Keratinocyte (primary cell): ENCODE results near the gene ELAVL2. TPM values are rescaled to one million over a fixed set of nuclear protein-coding genes. Genes with fewer than 3 reads are reported as not detected.

Experiments
- DNase-seq: peaks from one replicate; pipeline ENCODE4 v3.0.0-alpha.2; 2011; ENCODE audit warnings: low read depth, missing footprints, low spot score
- FAIRE-seq: peaks from 2 replicates; lab custom pipeline; 2011; peaks lifted over from hg19 to GRCh38; lab: Jason Lieb, UNC
- H2AFZ ChIP-seq: 2 replicates; pipeline ENCODE4 v1.6.0; 2012; ENCODE audit warnings: low read length, control low read depth, inconsistent platforms; ENCODE audit not compliant: control insufficient read depth
- H3K27ac ChIP-seq: 2 replicates; pipeline ENCODE4 v1.5.1; 2011; ENCODE audit warnings: low read length; ENCODE audit not compliant: control insufficient read depth, insufficient read depth
- H3K27me3 ChIP-seq: 3 replicates; pipeline ENCODE4 v1.6.0; 2011; ENCODE audit warnings: low read length; ENCODE audit not compliant: control insufficient read depth, insufficient read depth; ENCODE audit errors: extremely low read depth
- H3K36me3 ChIP-seq, 2 experiments: 2 replicates in 1 of 2; 3 replicates in 1 of 2; pipeline ENCODE4 v1.5.1; 2011; ENCODE audit warnings: low read length in 2 of 2, mild to moderate bottlenecking in 1 of 2; ENCODE audit not compliant: control insufficient read depth in 2 of 2, insufficient read depth in 2 of 2; ENCODE audit errors: extremely low read depth in 1 of 2
- H3K4me1 ChIP-seq: 3 replicates; pipeline ENCODE4 v1.5.1; 2011; ENCODE audit warnings: low read length; ENCODE audit not compliant: control insufficient read depth, insufficient read depth; ENCODE audit errors: extremely low read depth
- H3K4me2 ChIP-seq: 3 replicates; pipeline ENCODE4 v1.6.0; 2011; ENCODE audit warnings: low read depth, low read length; ENCODE audit not compliant: control insufficient read depth, insufficient read depth; ENCODE audit errors: extremely low read depth
- H3K4me3 ChIP-seq, 3 experiments: fragments of 200-600 bp in 1 of 3; sonication (generic) in 1 of 3; 2 replicates in 2 of 3; 3 replicates in 1 of 3; pipeline ENCODE4 v1.5.1; 2011 to 2016; ENCODE audit warnings: low read length in 3 of 3, mild to moderate bottlenecking in 3 of 3, control low read depth in 2 of 3, inconsistent platforms in 1 of 3, low read depth in 1 of 3, mixed read lengths in 1 of 3, mixed run types in 1 of 3, moderate library complexity in 1 of 3; ENCODE audit not compliant: control insufficient read depth in 2 of 3, insufficient read depth in 2 of 3; ENCODE audit errors: extremely low read depth in 1 of 3
- H3K79me2 ChIP-seq: 2 replicates; pipeline ENCODE4 v1.6.0; 2012; ENCODE audit warnings: low read length; ENCODE audit not compliant: control insufficient read depth, insufficient read depth
- H3K9ac ChIP-seq: 3 replicates; pipeline ENCODE4 v1.6.0; 2011; ENCODE audit warnings: low read length; ENCODE audit not compliant: control insufficient read depth, insufficient read depth; ENCODE audit errors: extremely low read depth
- H3K9me1 ChIP-seq: 3 replicates; pipeline ENCODE4 v1.6.0; 2011; ENCODE audit warnings: low read length; ENCODE audit not compliant: control insufficient read depth, insufficient read depth; ENCODE audit errors: extremely low read depth
- H3K9me3 ChIP-seq: 2 replicates; pipeline ENCODE4 v1.5.1; 2012; ENCODE audit warnings: low read depth, low read length; ENCODE audit not compliant: control insufficient read depth
- H4K20me1 ChIP-seq: 3 replicates; pipeline ENCODE4 v1.6.0; 2011; ENCODE audit warnings: low read length; ENCODE audit not compliant: control insufficient read depth, insufficient read depth; ENCODE audit errors: extremely low read depth
- EZH2 ChIP-seq: IDR thresholded peaks from one replicate; pipeline ENCODE4 v1.6.1; 2012; ENCODE audit warnings: inconsistent platforms, mild to moderate bottlenecking, low read length, moderate library complexity
- dilution Hi-C: fragments of 300-500 bp; cut with MboI; formaldehyde crosslinking; loops from one replicate; pipeline ENCODE4 v1.7.0; 2020; ENCODE audit warnings: low sequenced_read_pairs; ENCODE audit not compliant: extremely low pct_ligation_motif_present
- polyA plus RNA-seq, 5 experiments: library from polyadenylated mRNA; depleted of rRNA in 3 of 5; stranded (reverse) in 3 of 5; stranded (forward) in 1 of 5; unstranded in 1 of 5; fragments of >200 nt; gene quantifications; 1 replicate in 1 of 5; 2 replicates in 3 of 5; 3 replicates in 1 of 5; pipeline versions ENCODE4 v1.2.1 to v1.2.3, GENCODE V29; 2011 to 2012; ENCODE audit warnings: missing spikeins in 2 of 5, low read depth in 1 of 5, low replicate concordance in 1 of 5
- TF ChIP-seq, protein P1 (sequence below), 3 experiments: IDR thresholded peaks in 1 of 3; conservative IDR thresholded peaks in 1 of 3; optimal IDR thresholded peaks in 1 of 3; 2 replicates in 2 of 3; 3 replicates in 1 of 3; pipeline versions ENCODE3 to v1.5.1; 2011; ENCODE audit warnings: low read length in 3 of 3, mild to moderate bottlenecking in 3 of 3, moderate library complexity in 2 of 3, control low read depth in 1 of 3, inconsistent platforms in 1 of 3; ENCODE audit not compliant: insufficient read depth in 2 of 3; ENCODE audit errors: extremely low read depth in 1 of 3

ELAVL2 gene
- polyA plus RNA-seq, 1 donor (not counting 4 experiments of a cell fraction or from before 2014, with no cell fraction given), result 4.3 TPM

DNA sequence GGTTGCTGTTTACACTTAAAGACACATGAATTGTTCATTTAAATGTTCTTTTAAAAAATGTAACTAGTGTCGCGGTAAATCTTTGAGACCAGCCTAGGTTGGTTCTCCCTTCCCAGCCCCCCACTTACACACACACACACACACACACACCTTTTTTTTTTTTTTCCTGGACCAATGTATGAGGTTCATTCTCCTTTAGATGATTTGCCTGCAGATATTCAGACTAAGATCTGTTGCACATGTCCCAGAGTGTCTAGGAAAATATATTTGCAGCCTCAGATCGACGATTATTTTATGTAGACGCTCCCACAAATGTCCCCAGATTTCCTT is 4.4 kb upstream of the ELAVL2 start:
- Histone ChIP-seq H3K36me3 (no peaks in the 10 kb centered on the region), H3K27me3 (peaks cover 32% of the 10 kb centered on the region), H3K79me2 (no peaks in the 10 kb centered on the region), H2AFZ (no peak overlapping the region), H3K4me2 (peak overlapping the region; percentile 44), H3K9me3 (no peaks in the 10 kb centered on the region), H3K9ac (no peak overlapping the region), H3K4me3 (peak overlapping the region in 1 of 3 experiments; percentile 25), H3K4me1 (peaks cover 3% of the 10 kb centered on the region), H3K27ac (no peak overlapping the region), H3K9me1 (no peaks in the 10 kb centered on the region), H4K20me1 (no peaks in the 10 kb centered on the region)
- no peak for DNase-seq
- dilution Hi-C loops, result no loop called here
- no peak for FAIRE-seq
- no peak for TF ChIP-seq EZH2
- TF ChIP-seq, protein P1, sequence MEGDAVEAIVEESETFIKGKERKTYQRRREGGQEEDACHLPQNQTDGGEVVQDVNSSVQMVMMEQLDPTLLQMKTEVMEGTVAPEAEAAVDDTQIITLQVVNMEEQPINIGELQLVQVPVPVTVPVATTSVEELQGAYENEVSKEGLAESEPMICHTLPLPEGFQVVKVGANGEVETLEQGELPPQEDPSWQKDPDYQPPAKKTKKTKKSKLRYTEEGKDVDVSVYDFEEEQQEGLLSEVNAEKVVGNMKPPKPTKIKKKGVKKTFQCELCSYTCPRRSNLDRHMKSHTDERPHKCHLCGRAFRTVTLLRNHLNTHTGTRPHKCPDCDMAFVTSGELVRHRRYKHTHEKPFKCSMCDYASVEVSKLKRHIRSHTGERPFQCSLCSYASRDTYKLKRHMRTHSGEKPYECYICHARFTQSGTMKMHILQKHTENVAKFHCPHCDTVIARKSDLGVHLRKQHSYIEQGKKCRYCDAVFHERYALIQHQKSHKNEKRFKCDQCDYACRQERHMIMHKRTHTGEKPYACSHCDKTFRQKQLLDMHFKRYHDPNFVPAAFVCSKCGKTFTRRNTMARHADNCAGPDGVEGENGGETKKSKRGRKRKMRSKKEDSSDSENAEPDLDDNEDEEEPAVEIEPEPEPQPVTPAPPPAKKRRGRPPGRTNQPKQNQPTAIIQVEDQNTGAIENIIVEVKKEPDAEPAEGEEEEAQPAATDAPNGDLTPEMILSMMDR (optimal IDR thresholded peaks at IDR 0.05 in 1 of 3, IDR thresholded peaks at IDR 0.05 in 1 of 3, conservative IDR thresholded peaks at IDR 0.05 in 1 of 3; ENCODE audit: extremely low read depth in 1 of 3, insufficient read depth in 2 of 3, low read length in 3 of 3), result no peak

DNA sequence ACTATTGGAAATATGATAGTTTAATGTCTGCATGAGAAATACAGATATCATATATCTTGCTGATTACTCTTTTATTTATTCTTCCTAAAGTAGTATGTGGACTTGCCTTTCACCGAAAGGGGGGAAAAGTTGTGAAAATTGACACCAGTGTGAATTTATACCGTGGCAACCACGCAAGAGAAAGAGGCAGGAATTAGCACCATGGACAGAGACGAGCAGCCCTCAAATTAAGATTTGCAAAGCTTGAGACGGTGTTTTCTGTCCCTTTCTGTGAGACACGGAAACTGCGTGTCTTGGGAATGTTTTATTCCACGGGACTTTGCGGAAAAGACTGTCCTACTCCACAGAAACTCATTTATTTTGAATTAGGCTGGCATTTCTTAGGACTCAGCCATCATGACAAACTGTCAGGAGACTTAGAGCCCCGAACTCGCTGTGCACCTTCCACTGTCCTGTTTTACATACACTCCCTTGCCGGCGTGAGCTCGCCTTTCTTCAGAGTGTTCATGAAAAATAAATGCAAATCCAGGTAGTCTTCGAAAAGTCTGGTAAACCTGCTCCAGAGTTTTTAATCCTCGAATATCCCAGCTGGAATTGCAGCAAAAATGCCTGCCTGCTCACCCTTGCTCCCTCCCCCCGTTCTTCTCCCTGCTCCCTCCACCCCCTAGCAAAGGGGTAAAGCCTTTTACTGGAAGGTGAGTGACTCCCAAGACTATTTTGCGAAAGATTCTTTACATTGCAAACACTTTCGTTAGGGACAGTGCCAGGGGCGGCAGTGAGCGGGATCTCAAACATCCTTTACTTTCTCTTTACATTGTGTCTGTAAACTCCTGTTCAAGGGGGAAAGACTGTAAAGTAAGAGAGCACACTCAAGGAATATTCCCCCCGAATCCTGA is 3.8 kb upstream of the ELAVL2 start:
- H3K9me3 ChIP-seq, result no peaks in the 10 kb centered on the region
- no peak overlapping the region for H3K9ac ChIP-seq
- peaks cover 4% of the 10 kb centered on the region for H3K9me1 ChIP-seq
- H3K79me2 ChIP-seq, result no peaks in the 10 kb centered on the region
- H3K27ac ChIP-seq, result no peak overlapping the region
- H2AFZ ChIP-seq, result no peak overlapping the region
- peak overlapping the region in 1 of 3 experiments; percentile 25 for H3K4me3 ChIP-seq
- no peaks in the 10 kb centered on the region for H3K36me3 ChIP-seq
- TF ChIP-seq, protein P1 (optimal IDR thresholded peaks at IDR 0.05 in 1 of 3, IDR thresholded peaks at IDR 0.05 in 1 of 3, conservative IDR thresholded peaks at IDR 0.05 in 1 of 3; ENCODE audit: extremely low read depth in 1 of 3, insufficient read depth in 2 of 3, low read length in 3 of 3), result no peak
- peak; percentile 48 for TF ChIP-seq EZH2
- peaks cover 8% of the 10 kb centered on the region for H3K4me1 ChIP-seq
- DNase-seq (no peak), FAIRE-seq (peak; percentile 34)
- dilution Hi-C loops, result no loop called here
- peaks cover 32% of the 10 kb centered on the region for H3K27me3 ChIP-seq
- peak overlapping the region; percentile 44 for H3K4me2 ChIP-seq
- H4K20me1 ChIP-seq, result no peaks in the 10 kb centered on the region
